ENCODE results near the gene CD58.

The CD58 gene

GRCh38 chr1:116483481-116484309 is 87.1 kb downstream of the CD58 start:
- TF ChIP-seq CTCF (IDR thresholded peaks at IDR 0.05; ENCODE audit: low read length, missing control alignments) = no peak
- no peak overlapping the region for H3K4me3 ChIP-seq (replicated peaks; ENCODE audit: low read depth, low read length)
- DNase-seq (ENCODE audit: low read depth) = peak; percentile 57

- no peak for TF ChIP-seq CTCF (IDR thresholded peaks at IDR 0.05; ENCODE audit: low read length, missing control alignments)
- no peak for DNase-seq (ENCODE audit: low read depth)
- H3K4me3 ChIP-seq (replicated peaks; ENCODE audit: low read depth, low read length) = no peak overlapping the region
These were observed 88.3 kb downstream of the CD58 start for GRCh38 chr1:116482490-116482889.

- no peak for DNase-seq (ENCODE audit: low read depth)
- no peak overlapping the region for H3K4me3 ChIP-seq (replicated peaks; ENCODE audit: low read depth, low read length)
- no peak for TF ChIP-seq CTCF (IDR thresholded peaks at IDR 0.05; ENCODE audit: low read length, missing control alignments)
These were observed 88.9 kb downstream of the CD58 start for GRCh38 chr1:116481934-116482333.

GRCh38 chr1:116478621-116479020 is 92.2 kb downstream of the CD58 start:
- TF ChIP-seq CTCF (IDR thresholded peaks at IDR 0.05; ENCODE audit: low read length, missing control alignments) = no peak
- no peak overlapping the region for H3K4me3 ChIP-seq (replicated peaks; ENCODE audit: low read depth, low read length)
- no peak for DNase-seq (ENCODE audit: low read depth)

GRCh38 chr1:116477429-116477828 is 93.4 kb downstream of the CD58 start:
- TF ChIP-seq CTCF (IDR thresholded peaks at IDR 0.05; ENCODE audit: low read length, missing control alignments) = no peak
- DNase-seq (ENCODE audit: low read depth) = no peak
- no peak overlapping the region for H3K4me3 ChIP-seq (replicated peaks; ENCODE audit: low read depth, low read length)

GRCh38 chr1:116476321-116476720 is 94.5 kb downstream of the CD58 start:
- no peak overlapping the region for H3K4me3 ChIP-seq (replicated peaks; ENCODE audit: low read depth, low read length)
- no peak for DNase-seq (ENCODE audit: low read depth)
- no peak for TF ChIP-seq CTCF (IDR thresholded peaks at IDR 0.05; ENCODE audit: low read length, missing control alignments)

- no peak overlapping the region for H3K4me3 ChIP-seq (replicated peaks; ENCODE audit: low read depth, low read length)
- no peak for TF ChIP-seq CTCF (IDR thresholded peaks at IDR 0.05; ENCODE audit: low read length, missing control alignments)
- no peak for DNase-seq (ENCODE audit: low read depth)
These were observed 95.0 kb downstream of the CD58 start for GRCh38 chr1:116475850-116476218.

All from fibroblast of pulmonary artery (primary cell).